ENCODE results near the gene ST6GALNAC6. TPM values are rescaled to one million over a fixed set of nuclear protein-coding genes. Genes with fewer than 3 reads are reported as not detected.

ST6GALNAC6 gene
- total and polyA plus RNA-seq, 4 donors = 28.3 to 59.8 (median 48.6) TPM

GRCh38 chr9:127856094-127856728, 43.2 kb downstream of the ST6GALNAC6 start:
- peaks cover 0 to 37% (median 14%) of the 10 kb centered on the region in 5 donors for H3K4me1 ChIP-seq (ENCODE audit: control insufficient read depth in 5 of 5, insufficient read depth in 5 of 5, low read length in 5 of 5)
- no peaks in the 10 kb centered on the region for H3K9me3 ChIP-seq (ENCODE audit: control insufficient read depth in 4 of 4, insufficient read depth in 3 of 4, low read length in 3 of 4)
- WGBS, 2 donors = 56 to 72% methylated on average over 11 of the region's 11 CpGs
- no peak overlapping the region for H3K4me3 ChIP-seq
- ATAC-seq (ENCODE audit: insufficient read depth, low FRiP score) (no peak), DNase-seq (no peak)
- no peak overlapping the region for H3K9ac ChIP-seq (ENCODE audit: insufficient read depth in 1 of 2, low read length in 2 of 2)
- no peak for TF ChIP-seq CTCF (IDR thresholded peaks at IDR 0.05; ENCODE audit: control extremely low read depth, extremely low read depth)
- peak overlapping the region in 1 of 2 donors; percentile 48 for H3K27ac ChIP-seq (ENCODE audit: low read depth in 1 of 2, low read length in 1 of 2)
- H3K36me3 ChIP-seq (ENCODE audit: control insufficient read depth in 4 of 4, insufficient read depth in 4 of 4, low read length in 4 of 4) = no peaks in the 10 kb centered on the region
- no peaks in the 10 kb centered on the region for H3K27me3 ChIP-seq (ENCODE audit: control insufficient read depth in 3 of 3, insufficient read depth in 3 of 3, low read length in 2 of 3)

GRCh38 chr9:127855522-127855921, 43.9 kb downstream of the ST6GALNAC6 start:
- no peak for TF ChIP-seq CTCF (IDR thresholded peaks at IDR 0.05; ENCODE audit: control extremely low read depth, extremely low read depth)
- Histone ChIP-seq H3K27ac (ENCODE audit: low read depth in 1 of 2, low read length in 1 of 2) (peak overlapping the region in 1 of 2 donors; percentile 87), H3K9ac (ENCODE audit: insufficient read depth in 1 of 2, low read length in 2 of 2) (no peak overlapping the region), H3K27me3 (ENCODE audit: control insufficient read depth in 3 of 3, insufficient read depth in 3 of 3, low read length in 2 of 3) (no peaks in the 10 kb centered on the region), H3K9me3 (ENCODE audit: control insufficient read depth in 4 of 4, insufficient read depth in 3 of 4, low read length in 3 of 4) (no peaks in the 10 kb centered on the region), H3K4me1 (ENCODE audit: control insufficient read depth in 5 of 5, insufficient read depth in 5 of 5, low read length in 5 of 5) (peaks cover 0 to 37% (median 14%) of the 10 kb centered on the region in 5 donors), H3K36me3 (ENCODE audit: control insufficient read depth in 4 of 4, insufficient read depth in 4 of 4, low read length in 4 of 4) (no peaks in the 10 kb centered on the region), H3K4me3 (no peak overlapping the region)
- DNase-seq (no peak), ATAC-seq (ENCODE audit: insufficient read depth, low FRiP score) (no peak)
- 91 to 93% methylated on average over 5 of the region's 5 CpGs for WGBS, 2 donors

- WGBS, 2 donors = 60 to 67% methylated on average over 11 of the region's 11 CpGs
- no peak for DNase-seq
- peaks cover 0 to 3% (median 2%) of the 10 kb centered on the region in 4 donors for H3K36me3 ChIP-seq (ENCODE audit: control insufficient read depth in 4 of 4, insufficient read depth in 4 of 4, low read length in 4 of 4)
- peak overlapping the region; percentile 47 to 87 for H3K27ac ChIP-seq (ENCODE audit: low read depth in 1 of 2, low read length in 1 of 2)
- peaks cover 0 to 34% (median 14%) of the 10 kb centered on the region in 5 donors for H3K4me1 ChIP-seq (ENCODE audit: control insufficient read depth in 5 of 5, insufficient read depth in 5 of 5, low read length in 5 of 5)
- H3K9me3 ChIP-seq (ENCODE audit: control insufficient read depth in 4 of 4, insufficient read depth in 3 of 4, low read length in 3 of 4) = no peaks in the 10 kb centered on the region
- no peak for TF ChIP-seq CTCF (IDR thresholded peaks at IDR 0.05; ENCODE audit: control extremely low read depth, extremely low read depth)
- no peaks in the 10 kb centered on the region for H3K27me3 ChIP-seq (ENCODE audit: control insufficient read depth in 3 of 3, insufficient read depth in 3 of 3, low read length in 2 of 3)
- ATAC-seq (ENCODE audit: insufficient read depth, low FRiP score) = no peak
- no peak overlapping the region for H3K4me3 ChIP-seq
- no peak overlapping the region for H3K9ac ChIP-seq (ENCODE audit: insufficient read depth in 1 of 2, low read length in 2 of 2)
Observed at GRCh38 chr9:127854960-127855359, 44.4 kb downstream of the ST6GALNAC6 start.
